Natural killer cell treated with Interleukin-12 subunit alpha and Interleukin-12 subunit beta and Interleukin-15 and Interleukin-18, amount 100 ng/mL, for 72 hours (primary cell): Measurements from ENCODE around the gene CCL22. TPM values are rescaled to one million over a fixed set of nuclear protein-coding genes. Genes with fewer than 3 reads are reported as not detected.
"Not testable (repeated sequence)": the region's sequence is repeated elsewhere in the genome, so short reads cannot be mapped to it uniquely, and the experiment has no call there.

Experiments used
- ATAC-seq, 2 donors: fragments of 150-1000 bp; cut with Tn5 transposase in 1 of 2; sonication (Bioruptor Pico), chemical (Tn5 transposase) in 1 of 2; 2 replicates each; pipeline ENCODE4 v1.10.0; 2021
- DNase-seq: peaks from one replicate; pipeline ENCODE4 v3.0.0; 2022; ENCODE audit warnings: low spot score
- H3K27ac Mint-ChIP-seq, 2 donors: 1 replicate in 1 of 2; 2 replicates in 1 of 2; pipeline ENCODE4 v1.8.0; 2022; ENCODE audit warnings: mixed read lengths in 2 of 2, mild to moderate bottlenecking in 1 of 2, moderate library complexity in 1 of 2
- H3K27me3 Mint-ChIP-seq, 2 donors: 1 replicate in 1 of 2; 2 replicates in 1 of 2; pipeline ENCODE4 v1.8.0; 2022; ENCODE audit warnings: mixed read lengths in 2 of 2
- H3K36me3 Mint-ChIP-seq: one replicate; pipeline ENCODE4 v1.8.0; 2022; ENCODE audit warnings: mixed read lengths
- H3K4me1 Mint-ChIP-seq, 2 donors: 1 replicate in 1 of 2; 2 replicates in 1 of 2; pipeline ENCODE4 v1.8.0; 2022; ENCODE audit warnings: low read depth in 2 of 2, mixed read lengths in 2 of 2, mild to moderate bottlenecking in 1 of 2
- H3K4me3 Mint-ChIP-seq: one replicate; pipeline ENCODE4 v1.8.0; 2022; ENCODE audit warnings: mixed read lengths
- H3K9me3 Mint-ChIP-seq: 2 replicates; pipeline ENCODE4 v1.8.0; 2022; ENCODE audit warnings: mixed read lengths
- total RNA-seq, 2 donors: library from RNA; stranded (reverse); gene quantifications; one replicate each; pipeline ENCODE4 v1.2.3, GENCODE V29; 2022

The CCL22 gene
- total RNA-seq, 2 donors from 2014 or later = 12.9 TPM; not detected in 1

DNA sequence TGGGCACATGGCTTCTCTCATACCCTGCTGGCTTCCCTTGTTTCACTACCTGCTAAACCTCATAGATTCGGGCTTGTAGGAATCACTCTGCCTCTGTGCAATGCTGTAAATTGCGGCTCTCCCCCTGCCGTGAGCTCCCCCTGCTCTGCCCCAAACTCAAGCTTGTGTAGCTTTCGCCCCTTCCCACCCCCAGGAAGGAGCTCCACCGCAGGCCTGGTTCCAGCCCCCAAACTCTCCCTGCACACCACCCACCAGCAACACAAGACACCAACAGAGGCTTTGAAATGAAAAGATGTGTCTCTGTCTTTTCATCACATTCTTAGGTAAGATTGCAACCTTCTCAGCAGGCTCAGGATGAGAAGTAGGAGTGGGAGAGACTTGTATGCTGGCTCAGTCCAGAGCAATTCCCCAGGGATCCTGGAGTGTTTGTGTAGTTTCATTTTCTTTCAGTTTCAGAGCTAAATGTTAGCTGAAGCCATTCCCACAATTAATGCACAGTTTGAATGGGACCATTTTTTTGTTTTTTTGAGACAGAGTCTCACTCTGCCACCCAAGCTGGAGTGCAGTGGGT lies 27.9 kb downstream of the CCL22 start:
- H3K27ac Mint-ChIP-seq = no peak overlapping the region
- DNase-seq = peak; percentile 16
- H3K4me3 Mint-ChIP-seq = no peak overlapping the region
- H3K4me1 Mint-ChIP-seq = peaks cover 0 to 9% of the 10 kb centered on the region in 2 donors
- no peak for ATAC-seq
- no peaks in the 10 kb centered on the region for H3K36me3 Mint-ChIP-seq
- H3K27me3 Mint-ChIP-seq = peaks cover 8 to 13% of the 10 kb centered on the region in 2 donors
- H3K9me3 Mint-ChIP-seq = no peaks in the 10 kb centered on the region

DNA sequence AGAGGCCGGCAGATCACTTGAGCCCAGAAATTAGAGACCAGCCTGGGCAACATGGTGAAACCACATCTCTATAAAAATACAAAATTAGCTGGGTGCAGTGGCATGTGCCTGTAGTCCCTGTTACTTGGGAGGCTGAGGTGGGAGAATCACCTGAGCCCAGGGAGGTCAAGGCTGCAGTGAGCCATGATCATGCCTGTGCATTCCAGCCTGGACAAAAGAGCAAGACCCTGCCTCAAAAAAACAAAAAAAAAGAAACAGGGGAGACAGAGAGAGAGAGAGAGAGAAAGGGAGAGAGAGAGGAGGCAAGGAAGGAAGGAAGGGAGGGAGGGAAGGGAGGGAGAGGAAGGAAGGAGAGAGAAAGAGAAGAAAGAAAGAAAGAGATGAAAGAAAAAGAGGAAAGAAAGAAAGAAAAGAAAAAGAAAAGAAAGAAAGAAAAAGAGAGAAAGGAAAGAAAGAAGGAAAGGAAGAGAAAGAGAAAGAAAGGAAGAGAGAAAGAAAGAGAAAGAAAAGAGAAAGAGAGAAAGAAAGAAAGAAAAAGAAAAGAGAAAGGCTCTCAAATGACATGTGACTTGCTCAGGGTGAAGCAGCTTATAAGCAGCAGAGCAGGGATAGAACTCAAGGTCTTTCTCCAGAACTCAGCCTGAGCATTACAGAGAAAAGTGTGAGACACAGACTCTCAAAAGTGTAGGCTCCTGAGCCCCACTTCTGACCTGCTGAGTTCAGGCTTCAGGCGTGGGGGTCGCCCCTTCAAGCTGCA lies 29.2 kb downstream of the CCL22 start:
- no peaks in the 10 kb centered on the region for H3K36me3 Mint-ChIP-seq
- DNase-seq (peak; percentile 20), ATAC-seq (no peak)
- no peak overlapping the region for H3K27ac Mint-ChIP-seq
- H3K4me3 Mint-ChIP-seq = no peak overlapping the region
- no peaks in the 10 kb centered on the region for H3K9me3 Mint-ChIP-seq
- peaks cover 0 to 9% of the 10 kb centered on the region in 2 donors for H3K4me1 Mint-ChIP-seq
- H3K27me3 Mint-ChIP-seq = peaks cover 8 to 13% of the 10 kb centered on the region in 2 donors

DNA sequence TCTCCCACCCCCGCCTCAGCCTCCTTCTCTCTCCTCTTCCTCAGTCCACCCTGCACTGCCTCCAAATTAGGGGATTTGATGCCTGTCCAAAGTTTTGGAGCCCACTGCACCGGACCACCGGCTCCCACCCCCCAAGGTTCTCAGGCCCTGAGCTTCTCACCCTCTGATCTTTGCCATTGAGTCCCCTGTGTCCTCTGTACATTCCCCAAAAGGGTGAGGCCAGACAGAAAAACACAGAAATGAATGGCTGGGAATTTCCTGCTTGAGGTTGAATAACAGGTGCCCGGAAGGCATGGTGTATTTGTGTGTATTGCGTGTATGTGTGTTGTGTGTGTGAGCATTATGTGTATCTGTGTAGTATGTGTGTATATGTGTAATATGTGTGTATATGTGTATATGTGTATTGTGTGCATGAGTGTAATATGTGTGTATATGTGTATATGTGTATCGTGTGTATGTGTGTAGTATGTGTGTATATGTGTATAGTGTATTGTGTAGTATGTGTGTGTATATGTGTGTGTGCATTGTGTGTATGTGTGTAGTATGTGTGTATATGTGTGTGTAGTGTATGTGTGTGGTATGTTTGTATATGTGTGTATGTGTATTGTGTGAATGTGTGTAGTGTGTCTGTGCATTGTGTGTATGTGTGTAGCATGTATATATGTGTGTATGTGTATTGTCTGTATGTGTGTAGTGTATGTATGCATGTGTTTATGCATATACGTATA lies 29.9 kb downstream of the CCL22 start:
- Mint-ChIP-seq H3K4me3 (no peak overlapping the region), H3K4me1 (peaks cover 0 to 9% of the 10 kb centered on the region in 2 donors), H3K27me3 (peaks cover 8 to 13% of the 10 kb centered on the region in 2 donors), H3K9me3 (no peaks in the 10 kb centered on the region), H3K36me3 (no peaks in the 10 kb centered on the region), H3K27ac (peak overlapping the region in 1 of 2 donors; percentile 3)
- DNase-seq (peak; percentile 29), ATAC-seq (no peak)

DNA sequence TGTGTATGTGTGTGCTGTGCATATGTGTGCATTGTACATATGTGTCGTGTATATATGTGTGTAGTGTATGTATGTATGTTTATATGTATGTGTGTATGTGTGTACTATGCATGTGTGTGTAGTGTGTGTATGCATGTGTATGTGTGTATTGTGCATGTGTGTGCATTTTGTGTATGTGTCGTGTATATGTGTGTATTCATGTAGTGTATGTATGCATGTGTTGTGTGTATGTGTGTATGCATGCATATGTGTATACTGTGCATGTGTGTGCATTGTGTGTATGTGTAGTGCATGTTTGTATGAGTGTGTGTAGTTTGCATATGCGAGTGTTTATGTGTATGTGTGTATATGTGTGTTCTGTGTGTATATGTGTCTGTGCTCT lies 30.5 kb downstream of the CCL22 start:
- Mint-ChIP-seq H3K4me1 (peaks cover 0 to 9% of the 10 kb centered on the region in 2 donors), H3K27ac (peak overlapping the region in 1 of 2 donors; percentile 3), H3K4me3 (no peak overlapping the region), H3K9me3 (no peaks in the 10 kb centered on the region), H3K36me3 (no peaks in the 10 kb centered on the region), H3K27me3 (peaks cover 8 to 13% of the 10 kb centered on the region in 2 donors)
- ATAC-seq (no peak), DNase-seq (no peak)

DNA sequence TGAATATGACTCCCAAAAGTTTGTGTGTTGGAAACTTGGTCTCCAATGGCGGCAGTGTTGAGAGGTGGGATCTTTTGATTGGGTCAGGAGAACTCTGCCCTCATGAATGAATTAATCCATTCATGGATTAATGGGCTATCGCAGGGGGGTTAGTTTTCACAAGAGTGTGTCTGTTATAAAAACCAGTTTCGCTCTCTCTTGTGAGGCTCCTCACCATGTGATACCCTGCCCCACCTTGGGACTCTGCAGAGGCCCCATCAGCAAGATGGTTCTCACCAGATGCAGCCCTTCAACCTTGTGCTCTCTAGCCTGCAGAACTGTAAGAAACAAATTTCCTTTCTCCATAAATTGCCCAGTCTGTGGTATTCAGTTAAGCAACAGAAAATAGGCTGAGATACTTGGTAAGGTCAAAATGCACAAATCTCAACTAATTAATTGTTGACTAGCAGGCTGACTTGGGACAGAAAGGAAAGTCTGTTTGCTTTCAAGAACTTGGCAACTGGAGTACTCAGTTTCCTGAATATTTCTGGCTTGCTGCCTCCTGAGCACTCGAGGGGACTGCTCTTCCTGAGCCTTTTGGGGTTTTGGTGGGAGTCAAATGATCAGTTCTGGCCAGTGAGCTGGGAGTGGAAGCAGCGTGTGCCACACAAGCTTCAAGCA lies 32.2 kb downstream of the CCL22 start:
- H3K4me1 Mint-ChIP-seq = peaks cover 0 to 9% of the 10 kb centered on the region in 2 donors

DNA sequence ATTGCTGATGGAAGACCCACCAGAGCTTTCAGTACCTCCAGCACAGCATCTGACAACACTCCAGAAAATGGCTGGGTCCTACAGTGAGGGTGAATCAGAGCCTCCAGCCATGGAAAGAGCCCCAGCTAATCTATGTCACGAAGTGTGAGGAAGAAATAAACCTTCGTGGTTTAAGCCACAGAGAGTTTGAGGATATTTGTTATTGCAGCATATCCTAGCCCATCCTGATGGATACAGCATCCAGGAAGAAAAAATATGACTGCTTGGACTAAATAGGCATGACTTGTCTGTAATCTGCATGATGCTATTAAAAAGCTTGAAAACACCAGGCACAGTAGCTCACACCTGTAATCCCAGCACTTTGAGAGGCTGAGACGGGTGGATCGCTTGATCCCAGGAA lies 32.7 kb downstream of the CCL22 start:
- DNase-seq (peak; percentile 44), ATAC-seq (peak in 1 of 2 donors; percentile 20)
- Mint-ChIP-seq H3K36me3 (no peaks in the 10 kb centered on the region), H3K27ac (no peak overlapping the region), H3K4me3 (no peak overlapping the region), H3K4me1 (peaks cover 0 to 9% of the 10 kb centered on the region in 2 donors), H3K9me3 (no peaks in the 10 kb centered on the region), H3K27me3 (peaks cover 8 to 13% of the 10 kb centered on the region in 2 donors)

More for the DNA sequence above, 32.2 kb downstream of the CCL22 start:
- Mint-ChIP-seq H3K36me3 (no peaks in the 10 kb centered on the region), H3K9me3 (no peaks in the 10 kb centered on the region), H3K27me3 (peaks cover 8 to 13% of the 10 kb centered on the region in 2 donors), H3K4me3 (no peak overlapping the region), H3K27ac (no peak overlapping the region)
- DNase-seq (peak; percentile 15), ATAC-seq (no peak)

DNA sequence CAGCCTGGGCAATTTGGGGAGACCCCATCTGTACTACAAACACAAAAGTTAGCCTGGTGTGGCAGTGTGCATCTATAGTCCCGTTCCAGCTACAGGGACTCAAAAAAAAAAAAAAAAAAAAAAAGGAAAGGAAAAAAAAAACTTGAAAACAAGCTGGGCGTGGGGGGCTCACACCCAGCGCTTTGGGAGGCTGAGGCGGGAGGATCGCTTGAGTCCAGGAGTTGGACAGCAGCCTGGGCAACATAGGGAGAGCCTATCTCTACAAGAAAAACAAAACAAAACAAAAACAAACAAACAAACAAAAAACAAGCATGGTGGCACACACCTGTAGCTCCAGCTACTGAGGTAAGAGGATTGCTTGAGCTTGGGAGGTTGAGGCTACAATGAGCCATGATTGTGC lies 33.1 kb downstream of the CCL22 start:
- ATAC-seq (no peak), DNase-seq (no peak)
- H3K36me3 Mint-ChIP-seq = no peaks in the 10 kb centered on the region
- H3K9me3 Mint-ChIP-seq = no peaks in the 10 kb centered on the region
- peaks cover 8 to 13% of the 10 kb centered on the region in 2 donors for H3K27me3 Mint-ChIP-seq
- peaks cover 0 to 9% of the 10 kb centered on the region in 2 donors for H3K4me1 Mint-ChIP-seq
- no peak overlapping the region for H3K4me3 Mint-ChIP-seq
- H3K27ac Mint-ChIP-seq = no peak overlapping the region

DNA sequence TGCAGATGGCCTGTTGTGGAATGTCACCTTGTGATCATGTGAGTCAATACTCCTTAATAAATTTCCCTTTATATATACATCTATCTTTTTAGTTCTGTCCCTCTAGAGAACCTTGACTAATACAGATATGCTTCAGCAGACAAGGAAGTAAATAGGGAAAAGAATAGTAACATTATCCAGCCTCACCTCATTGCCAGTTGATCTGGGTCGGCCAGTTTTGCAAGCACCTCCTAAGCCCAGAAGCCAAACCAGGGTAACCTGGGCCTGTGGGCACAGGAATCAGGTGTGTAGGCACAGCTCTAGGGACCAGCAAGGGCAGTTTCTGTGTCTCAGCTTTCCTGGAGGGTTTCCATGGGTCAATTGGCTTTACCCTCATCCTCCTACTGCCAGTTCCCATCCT lies 34.1 kb downstream of the CCL22 start:
- no peak overlapping the region for H3K4me3 Mint-ChIP-seq
- H3K27me3 Mint-ChIP-seq = peaks cover 8 to 13% of the 10 kb centered on the region in 2 donors
- no peaks in the 10 kb centered on the region for H3K36me3 Mint-ChIP-seq
- DNase-seq = no peak
- ATAC-seq = no peak
- no peaks in the 10 kb centered on the region for H3K9me3 Mint-ChIP-seq
- peaks cover 0 to 9% of the 10 kb centered on the region in 2 donors for H3K4me1 Mint-ChIP-seq
- H3K27ac Mint-ChIP-seq = no peak overlapping the region

DNA sequence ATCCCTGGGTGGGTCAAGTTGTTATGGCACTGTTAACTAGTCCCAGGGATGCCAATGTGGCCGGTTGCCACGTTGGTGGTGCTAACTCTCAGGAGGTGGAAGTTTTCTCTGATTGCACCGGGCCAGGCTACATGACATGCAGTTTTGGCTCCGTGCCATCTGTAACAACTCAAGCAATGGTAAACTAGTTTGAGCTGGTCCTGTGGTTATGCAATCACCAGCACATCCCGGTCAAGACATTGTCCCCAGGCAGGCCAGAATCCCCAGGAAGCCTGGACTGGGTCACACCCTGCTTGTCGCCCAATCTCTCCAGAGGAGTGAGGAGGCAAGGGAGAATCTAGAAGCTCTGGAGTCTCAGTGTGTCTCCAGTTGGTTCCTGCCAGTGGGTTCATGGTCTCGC lies 35.9 kb downstream of the CCL22 start:
- no peaks in the 10 kb centered on the region for H3K9me3 Mint-ChIP-seq
- ATAC-seq = no peak
- H3K27me3 Mint-ChIP-seq = peaks cover 2% of the 10 kb centered on the region in 2 donors
- DNase-seq = peak; percentile 34
- no peak overlapping the region for H3K4me3 Mint-ChIP-seq
- no peaks in the 10 kb centered on the region for H3K4me1 Mint-ChIP-seq
- H3K36me3 Mint-ChIP-seq = no peaks in the 10 kb centered on the region
- H3K27ac Mint-ChIP-seq = no peak overlapping the region

DNA sequence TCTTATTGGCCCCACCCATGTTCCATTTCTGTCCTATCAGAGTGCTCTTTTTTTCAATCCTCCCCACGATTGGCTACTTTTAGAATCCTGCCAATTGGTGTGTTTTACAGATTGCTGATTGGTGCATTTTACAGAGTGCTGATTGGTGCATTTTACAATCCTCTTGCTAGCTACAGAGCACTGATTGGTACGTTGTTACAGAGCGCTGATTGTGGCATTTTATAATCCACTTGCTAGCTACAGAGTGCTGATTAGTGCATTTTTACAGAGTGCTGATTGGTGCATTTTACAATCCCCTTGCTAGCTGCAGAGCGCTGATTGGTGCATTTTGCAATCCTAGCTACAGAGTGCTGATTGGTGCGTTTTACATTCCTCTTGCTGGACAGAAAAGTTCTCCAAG lies 36.4 kb downstream of the CCL22 start:
- no peak overlapping the region for H3K27ac Mint-ChIP-seq
- H3K4me1 Mint-ChIP-seq = no peaks in the 10 kb centered on the region
- no peaks in the 10 kb centered on the region for H3K36me3 Mint-ChIP-seq
- H3K4me3 Mint-ChIP-seq = no peak overlapping the region
- H3K9me3 Mint-ChIP-seq = no peaks in the 10 kb centered on the region
- DNase-seq (no peak), ATAC-seq (no peak)
- peaks cover 0 to 2% of the 10 kb centered on the region in 2 donors for H3K27me3 Mint-ChIP-seq

DNA sequence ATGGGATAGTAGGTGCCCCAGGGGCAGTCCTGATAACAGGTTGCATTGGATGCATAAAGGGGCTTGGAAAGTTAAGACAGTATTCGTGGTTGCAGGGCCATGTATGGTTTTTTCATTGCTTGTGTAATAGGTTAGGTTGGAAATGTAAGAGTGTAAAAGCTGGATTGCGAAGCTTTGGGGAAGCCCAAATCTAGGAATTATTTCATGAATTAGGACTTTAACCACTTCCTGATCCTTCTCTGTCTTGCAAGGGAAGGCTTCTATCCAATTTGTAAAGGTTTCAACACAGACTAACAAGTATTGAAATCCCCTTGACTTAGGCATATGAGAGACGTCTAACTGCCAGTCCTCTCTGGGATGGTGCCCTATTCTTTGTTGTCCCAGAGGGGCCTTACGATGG lies 38.2 kb downstream of the CCL22 start:
- DNase-seq (no peak), ATAC-seq (no peak)
- Mint-ChIP-seq H3K4me1 (no peaks in the 10 kb centered on the region), H3K9me3 (no peaks in the 10 kb centered on the region), H3K4me3 (no peak overlapping the region), H3K27me3 (no peaks in the 10 kb centered on the region), H3K36me3 (no peaks in the 10 kb centered on the region), H3K27ac (no peak overlapping the region)

DNA sequence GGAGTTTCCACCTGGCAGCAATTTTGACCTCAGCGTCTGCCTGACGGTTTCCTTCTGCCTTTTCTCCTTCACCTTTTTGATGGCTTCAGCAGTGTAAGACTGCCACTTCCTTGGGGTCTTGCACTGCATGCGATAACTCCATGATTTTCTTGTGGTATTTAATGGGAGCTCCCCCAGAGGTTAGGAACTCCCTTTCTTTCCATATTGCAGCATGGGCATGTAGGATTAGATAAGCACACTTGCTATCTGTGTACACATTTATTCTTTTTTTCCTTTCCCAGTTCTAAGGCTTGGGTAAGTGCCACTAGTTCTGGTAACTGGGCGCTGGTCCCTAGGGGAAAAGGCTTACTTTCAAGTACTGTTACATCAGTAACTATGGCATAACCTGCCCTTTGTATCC lies 38.9 kb downstream of the CCL22 start:
- not testable (repeated sequence) for ATAC-seq, H3K27ac Mint-ChIP-seq, H3K27me3 Mint-ChIP-seq, H3K4me1 Mint-ChIP-seq, DNase-seq, H3K4me3 Mint-ChIP-seq, H3K36me3 Mint-ChIP-seq, H3K9me3 Mint-ChIP-seq

DNA sequence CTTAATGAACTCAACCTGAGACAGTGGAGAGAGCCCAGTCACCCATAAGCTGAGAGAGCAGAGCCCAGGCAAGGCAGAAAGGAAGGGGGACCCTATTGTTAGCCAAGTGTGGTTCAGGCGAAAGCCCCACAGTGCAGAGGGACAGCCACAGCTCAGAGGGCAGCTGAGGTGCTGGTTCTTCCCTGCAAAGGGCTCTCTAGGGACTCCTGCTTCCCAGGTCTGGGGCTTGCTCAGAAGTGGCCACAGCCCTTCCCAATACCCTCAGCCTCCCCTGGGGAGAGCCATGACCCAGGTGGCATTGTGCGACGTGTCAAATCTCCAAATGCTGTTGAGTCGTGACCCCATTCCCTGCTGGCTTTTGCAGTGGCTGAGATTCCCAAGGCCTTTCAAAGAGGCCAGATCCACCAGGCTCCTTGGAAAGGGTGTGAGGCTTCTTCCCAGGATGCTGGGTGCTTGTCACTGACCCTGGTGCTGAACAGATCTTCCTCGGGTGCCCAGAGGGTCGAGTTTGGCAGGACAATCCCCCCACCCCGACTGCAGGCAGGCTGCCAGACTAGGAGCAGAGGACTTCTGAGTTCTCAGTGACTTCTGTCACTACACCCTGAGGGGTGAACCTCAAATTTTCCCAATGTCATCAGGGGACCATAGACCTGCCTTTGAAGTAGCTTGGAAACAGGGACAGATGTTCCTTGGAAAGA lies 43.5 kb downstream of the CCL22 start:
- ATAC-seq = peak in 1 of 2 donors; percentile 31
- no peaks in the 10 kb centered on the region for H3K9me3 Mint-ChIP-seq
- H3K4me1 Mint-ChIP-seq = no peaks in the 10 kb centered on the region
- H3K27me3 Mint-ChIP-seq = peaks cover 0 to 5% of the 10 kb centered on the region in 2 donors
- H3K36me3 Mint-ChIP-seq = no peaks in the 10 kb centered on the region
- DNase-seq = peak; percentile 47
- no peak overlapping the region for H3K4me3 Mint-ChIP-seq
- H3K27ac Mint-ChIP-seq = no peak overlapping the region
